ENCODE results near the gene HOXA2. TPM values are rescaled to one million over a fixed set of nuclear protein-coding genes. Genes with fewer than 3 reads are reported as not detected.

Gene HOXA2
- total RNA-seq, 4 donors from 2014 or later: 0.34 to 4.2 (median 1.9) TPM

DNA sequence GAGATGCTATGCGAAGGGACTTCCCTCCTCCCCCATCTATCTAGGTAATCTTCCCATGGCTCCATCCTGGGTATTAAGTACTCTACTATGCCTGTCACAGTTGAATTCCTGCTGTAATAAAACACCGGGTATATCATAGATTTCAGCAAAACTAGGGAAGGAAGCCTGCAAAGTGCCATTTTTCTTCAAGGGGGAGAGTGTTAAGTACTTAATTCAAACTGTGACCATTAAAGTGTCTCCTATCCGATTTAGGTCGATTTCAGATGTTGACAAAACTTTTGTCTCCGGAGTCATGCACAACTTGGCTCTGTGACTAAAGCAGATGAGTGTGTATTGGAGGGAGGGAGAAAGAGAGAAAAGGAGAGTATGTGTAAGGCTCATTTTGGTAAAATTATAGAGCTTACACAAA is 23.5 kb upstream of the HOXA2 start:
- H3K27me3 ChIP-seq: no peaks in the 10 kb centered on the region
- no peak overlapping the region for H3K27ac ChIP-seq
- no peaks in the 10 kb centered on the region for H3K36me3 ChIP-seq
- TF ChIP-seq EP300 (IDR thresholded peaks at IDR 0.05) (no peak), POLR2AphosphoS5 (IDR thresholded peaks at IDR 0.05) (no peak), CTCF (IDR thresholded peaks at IDR 0.05) (no peak)
- H3K4me1 ChIP-seq: peaks cover 5% of the 10 kb centered on the region
- 78% methylated on average over 5 of the region's 5 CpGs for WGBS
- H3K4me3 ChIP-seq: no peak overlapping the region
- no peaks in the 10 kb centered on the region for H3K9me3 ChIP-seq
- no peak for DNase-seq (ENCODE audit: low spot score in 2 of 2)

DNA sequence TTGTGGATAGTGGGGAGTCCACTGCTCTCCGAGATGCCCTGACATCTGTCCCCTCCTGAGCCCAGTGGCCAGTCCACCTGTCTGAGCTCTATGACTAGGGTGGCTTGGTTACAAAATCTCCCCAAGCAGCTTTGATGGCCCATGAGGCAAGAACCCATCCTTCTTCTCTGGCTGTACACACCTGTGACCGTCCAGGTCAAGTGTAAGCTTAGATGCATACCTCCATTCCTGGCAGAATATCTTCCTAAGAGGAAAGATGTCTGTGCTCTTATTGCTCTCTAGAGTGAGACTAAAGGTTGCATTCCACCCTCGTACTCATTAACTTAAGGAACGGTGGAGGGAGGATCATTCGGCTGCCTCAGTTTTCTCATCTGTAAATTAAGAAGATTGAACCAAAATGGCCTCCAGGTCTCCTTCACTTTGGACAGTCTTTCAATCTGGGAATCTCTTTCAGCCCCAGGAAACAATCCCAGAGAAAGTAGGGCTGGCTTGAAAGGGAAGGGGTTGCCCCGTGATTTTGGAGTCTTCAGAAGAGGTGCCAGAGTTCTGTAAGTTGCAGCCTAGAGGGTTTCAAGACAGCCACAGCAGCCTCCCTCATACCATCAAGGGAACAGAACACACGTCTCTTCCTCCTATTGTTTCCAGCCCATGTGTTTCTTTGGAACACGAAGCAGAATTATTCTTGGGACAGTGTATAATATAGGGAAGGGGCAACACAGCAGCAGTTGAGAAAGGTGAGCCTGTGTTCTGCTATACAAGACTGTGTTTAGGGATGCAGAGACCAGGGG is 22.6 kb upstream of the HOXA2 start:
- Histone ChIP-seq H3K4me3 (no peak overlapping the region), H3K27ac (no peak overlapping the region), H3K36me3 (no peaks in the 10 kb centered on the region), H3K4me1 (peaks cover 5% of the 10 kb centered on the region), H3K27me3 (no peaks in the 10 kb centered on the region), H3K9me3 (no peaks in the 10 kb centered on the region)
- TF ChIP-seq EP300 (IDR thresholded peaks at IDR 0.05): no peak
- no peak for TF ChIP-seq POLR2A (IDR thresholded peaks at IDR 0.05)
- TF ChIP-seq POLR2AphosphoS5 (IDR thresholded peaks at IDR 0.05): no peak
- no peak for TF ChIP-seq CTCF (IDR thresholded peaks at IDR 0.05)
- DNase-seq (ENCODE audit: low spot score in 2 of 2): no peak
- 87% methylated on average over 8 of the region's 8 CpGs for WGBS

GRCh38 chr7:27124096-27124901 is 21.8 kb upstream of the HOXA2 start:
- TF ChIP-seq POLR2AphosphoS5 (IDR thresholded peaks at IDR 0.05) (no peak), CTCF (IDR thresholded peaks at IDR 0.05) (no peak), POLR2A (IDR thresholded peaks at IDR 0.05) (no peak), EP300 (IDR thresholded peaks at IDR 0.05) (no peak)

GRCh38 chr7:27123477-27124053 is 21.1 kb upstream of the HOXA2 start:
- no peak overlapping the region for H3K4me3 ChIP-seq
- H3K27ac ChIP-seq: no peak overlapping the region
- no peaks in the 10 kb centered on the region for H3K4me1 ChIP-seq
- peak in 1 of 2 donors; percentile 56 for DNase-seq (ENCODE audit: low spot score in 2 of 2)
- no peaks in the 10 kb centered on the region for H3K27me3 ChIP-seq
- TF ChIP-seq POLR2A (IDR thresholded peaks at IDR 0.05) (no peak), CTCF (IDR thresholded peaks at IDR 0.05) (no peak), POLR2AphosphoS5 (IDR thresholded peaks at IDR 0.05) (no peak), EP300 (IDR thresholded peaks at IDR 0.05) (no peak)
- H3K9me3 ChIP-seq: no peaks in the 10 kb centered on the region
- no peaks in the 10 kb centered on the region for H3K36me3 ChIP-seq
- WGBS: 89% methylated on average over 26 of the region's 26 CpGs

More at GRCh38 chr7:27124096-27124901, 21.8 kb upstream of the HOXA2 start:
- Histone ChIP-seq H3K36me3 (no peaks in the 10 kb centered on the region), H3K27me3 (no peaks in the 10 kb centered on the region), H3K4me1 (no peaks in the 10 kb centered on the region), H3K4me3 (no peak overlapping the region), H3K9me3 (no peaks in the 10 kb centered on the region), H3K27ac (no peak overlapping the region)
- WGBS: 88% methylated on average over 39 of the region's 43 CpGs
- DNase-seq (ENCODE audit: low spot score in 2 of 2): no peak

DNA sequence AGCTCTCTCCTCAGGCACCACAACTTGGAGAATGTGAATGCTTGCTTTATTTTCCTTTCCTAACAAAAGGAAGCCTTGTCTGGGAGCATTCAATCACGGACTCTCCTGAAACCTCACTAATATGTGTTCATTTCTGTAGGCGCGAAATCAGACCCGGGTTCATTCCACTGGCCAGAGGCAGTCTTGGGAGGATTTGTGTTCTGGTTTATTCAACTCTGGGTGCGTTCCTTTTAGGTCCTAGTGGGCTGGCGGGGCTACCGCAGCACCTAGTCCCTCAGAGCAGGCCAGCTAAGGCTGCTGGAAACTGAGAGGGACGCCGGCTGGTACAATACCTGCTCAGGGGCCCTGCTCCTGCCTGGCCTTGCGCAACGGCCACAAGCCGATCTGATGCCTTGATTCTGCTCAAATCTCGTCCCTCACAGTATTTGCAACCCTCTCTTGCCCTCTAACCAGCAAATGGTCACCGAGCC is 20.6 kb upstream of the HOXA2 start:
- TF ChIP-seq POLR2AphosphoS5 (IDR thresholded peaks at IDR 0.05) (no peak), POLR2A (IDR thresholded peaks at IDR 0.05) (no peak), CTCF (IDR thresholded peaks at IDR 0.05) (no peak), EP300 (IDR thresholded peaks at IDR 0.05) (no peak)
- H3K9me3 ChIP-seq: no peaks in the 10 kb centered on the region
- no peak overlapping the region for H3K27ac ChIP-seq
- 71% methylated on average over 7 of the region's 14 CpGs for WGBS
- no peaks in the 10 kb centered on the region for H3K27me3 ChIP-seq
- H3K4me3 ChIP-seq: no peak overlapping the region
- H3K36me3 ChIP-seq: no peaks in the 10 kb centered on the region
- DNase-seq (ENCODE audit: low spot score in 2 of 2): no peak
- no peaks in the 10 kb centered on the region for H3K4me1 ChIP-seq

Data from suprapubic skin (tissue), 4 donors.